HEK293 (cell line): ENCODE results near the gene TMEM92.

Experiments
- ZNF350 ChIP-seq: fragments of 450-650 bp; formaldehyde crosslinking; IDR thresholded peaks from 2 replicates; pipeline ENCODE4 v1.5.0; 2017; ENCODE audit warnings: missing biosample characterization, mild to moderate bottlenecking, missing genetic modification characterization
- ZNF37A ChIP-seq: fragments of 450-650 bp; IDR thresholded peaks from 2 replicates; pipeline ENCODE4 v1.5.1; 2018; ENCODE audit warnings: missing biosample characterization, missing genetic modification characterization
- ZNF501 ChIP-seq: fragments of 450-650 bp; formaldehyde crosslinking; IDR thresholded peaks from 2 replicates; pipeline ENCODE4 v1.5.1; 2016; ENCODE audit warnings: missing biosample characterization, missing genetic modification characterization
- ZNF629 ChIP-seq: fragments of 450-650 bp; formaldehyde crosslinking; IDR thresholded peaks from 2 replicates; pipeline ENCODE4 v1.5.1; 2017; ENCODE audit warnings: missing biosample characterization, missing genetic modification characterization
- ZNF768 ChIP-seq: fragments of 450-650 bp; formaldehyde crosslinking; IDR thresholded peaks from 2 replicates; pipeline ENCODE4 v1.5.1; 2018; ENCODE audit warnings: missing biosample characterization, mild to moderate bottlenecking, missing genetic modification characterization
- TF ChIP-seq, protein P1 (sequence below): fragments of 450-650 bp; formaldehyde crosslinking; IDR thresholded peaks from 2 replicates; pipeline ENCODE4 v1.5.1; 2016; ENCODE audit warnings: missing biosample characterization, missing genetic modification characterization
- TF ChIP-seq, protein P2 (sequence below): sonication (generic); formaldehyde crosslinking; IDR thresholded peaks from 2 replicates; pipeline ENCODE4 v1.8.1; 2022; ENCODE audit warnings: mild to moderate bottlenecking, moderate library complexity, missing genetic modification reagents

DNA sequence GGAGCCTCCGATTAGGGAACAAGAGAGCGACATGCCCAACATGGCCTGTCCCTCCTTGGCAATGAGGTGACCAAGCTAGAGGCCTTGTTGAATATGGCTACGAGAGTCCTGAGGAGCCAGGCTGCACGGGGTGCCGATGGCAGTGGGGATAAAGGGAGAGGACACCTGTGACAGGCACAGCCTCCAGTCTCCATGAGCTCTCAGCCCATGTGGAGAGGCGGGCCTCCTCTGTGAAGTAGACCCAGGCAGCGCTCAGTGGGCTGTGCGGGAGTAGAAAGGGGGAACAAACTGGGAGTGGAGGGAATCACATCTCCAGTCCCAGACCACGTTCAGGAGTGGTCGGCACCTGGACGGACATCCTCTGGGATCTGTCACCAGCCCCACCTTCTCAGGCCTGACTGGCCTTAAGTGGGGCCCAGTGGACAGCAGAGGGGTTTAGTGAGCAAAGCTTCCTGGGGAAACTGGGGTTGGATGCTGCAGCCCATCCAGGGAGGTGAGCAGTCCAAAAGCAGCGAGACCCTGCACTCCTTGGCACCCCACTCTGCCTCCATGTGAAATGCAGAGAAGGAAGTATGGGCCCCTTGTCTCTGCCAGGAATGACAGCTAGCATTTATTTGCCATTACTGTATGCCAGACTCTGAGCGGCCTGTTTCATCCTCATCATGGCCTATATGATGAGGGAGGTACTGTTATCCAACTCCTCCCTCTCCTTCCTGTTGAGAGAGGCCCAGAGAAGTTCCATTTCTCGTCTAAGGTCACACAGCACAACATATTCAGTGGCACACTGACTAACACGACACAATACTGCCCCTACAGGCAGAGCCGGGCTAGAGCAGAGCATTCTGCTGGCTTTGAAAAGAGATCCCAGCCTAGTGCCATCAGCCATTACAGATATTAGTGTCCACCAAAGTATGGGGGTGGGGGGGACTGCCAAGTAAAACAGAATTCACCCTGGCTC, 4.5 kb upstream of the TMEM92 start:
- TF ChIP-seq ZNF350 (tag by site-specific recombination) (no peak), ZNF37A (no peak), ZNF629 (no peak; the same call in 1 of the 2 replicates), ZNF501 (tag by site-specific recombination) (no peak), ZNF768 (tag by site-specific recombination) (peak; percentile 100)
- TF ChIP-seq, protein P1, sequence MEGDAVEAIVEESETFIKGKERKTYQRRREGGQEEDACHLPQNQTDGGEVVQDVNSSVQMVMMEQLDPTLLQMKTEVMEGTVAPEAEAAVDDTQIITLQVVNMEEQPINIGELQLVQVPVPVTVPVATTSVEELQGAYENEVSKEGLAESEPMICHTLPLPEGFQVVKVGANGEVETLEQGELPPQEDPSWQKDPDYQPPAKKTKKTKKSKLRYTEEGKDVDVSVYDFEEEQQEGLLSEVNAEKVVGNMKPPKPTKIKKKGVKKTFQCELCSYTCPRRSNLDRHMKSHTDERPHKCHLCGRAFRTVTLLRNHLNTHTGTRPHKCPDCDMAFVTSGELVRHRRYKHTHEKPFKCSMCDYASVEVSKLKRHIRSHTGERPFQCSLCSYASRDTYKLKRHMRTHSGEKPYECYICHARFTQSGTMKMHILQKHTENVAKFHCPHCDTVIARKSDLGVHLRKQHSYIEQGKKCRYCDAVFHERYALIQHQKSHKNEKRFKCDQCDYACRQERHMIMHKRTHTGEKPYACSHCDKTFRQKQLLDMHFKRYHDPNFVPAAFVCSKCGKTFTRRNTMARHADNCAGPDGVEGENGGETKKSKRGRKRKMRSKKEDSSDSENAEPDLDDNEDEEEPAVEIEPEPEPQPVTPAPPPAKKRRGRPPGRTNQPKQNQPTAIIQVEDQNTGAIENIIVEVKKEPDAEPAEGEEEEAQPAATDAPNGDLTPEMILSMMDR (tag by site-specific recombination) = peak; percentile 31; the same call in 1 of the 2 replicates
- TF ChIP-seq, protein P2, sequence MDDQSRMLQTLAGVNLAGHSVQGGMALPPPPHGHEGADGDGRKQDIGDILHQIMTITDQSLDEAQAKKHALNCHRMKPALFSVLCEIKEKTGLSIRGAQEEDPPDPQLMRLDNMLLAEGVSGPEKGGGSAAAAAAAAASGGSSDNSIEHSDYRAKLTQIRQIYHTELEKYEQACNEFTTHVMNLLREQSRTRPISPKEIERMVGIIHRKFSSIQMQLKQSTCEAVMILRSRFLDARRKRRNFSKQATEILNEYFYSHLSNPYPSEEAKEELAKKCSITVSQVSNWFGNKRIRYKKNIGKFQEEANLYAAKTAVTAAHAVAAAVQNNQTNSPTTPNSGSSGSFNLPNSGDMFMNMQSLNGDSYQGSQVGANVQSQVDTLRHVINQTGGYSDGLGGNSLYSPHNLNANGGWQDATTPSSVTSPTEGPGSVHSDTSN (CRISPR knock-in tag) = no peak
